CD4-positive, alpha-beta memory T cell (primary cell): ENCODE results near the gene CRMP1. TPM values are rescaled to one million over a fixed set of nuclear protein-coding genes. Genes with fewer than 3 reads are reported as not detected.

Source experiments
- CTCF ChIA-PET: fragments of 350-600 bp; sonication (Branson Sonifier 250); formaldehyde crosslinking; loops from one replicate; lab custom pipeline; 2021; ENCODE audit warnings: inconsistent platforms; ENCODE audit not compliant: partially characterized antibody; lab: Charles Lee
- POLR2A ChIA-PET: fragments of 350-600 bp; sonication (Branson Sonifier 250); formaldehyde crosslinking; loops from one replicate; lab custom pipeline; 2021; ENCODE audit not compliant: partially characterized antibody; lab: Charles Lee
- DNase-seq, 5 donors: peaks; one replicate each; pipeline versions ENCODE4 v3.0.0 to v3.0.0-alpha.2; 2020 to 2022; ENCODE audit warnings: mixed read lengths in 1 of 5
- H3K27ac ChIP-seq: one replicate; pipeline ENCODE4 v1.7.0; 2013; ENCODE audit warnings: low read depth, low read length
- H3K27me3 ChIP-seq: 2 replicates; pipeline ENCODE4 v1.7.0; 2013; ENCODE audit warnings: mild to moderate bottlenecking, low read length, moderate library complexity; ENCODE audit not compliant: insufficient read depth
- H3K36me3 ChIP-seq: 2 replicates; pipeline ENCODE4 v1.7.0; 2013; ENCODE audit warnings: mild to moderate bottlenecking, low read length, moderate library complexity; ENCODE audit not compliant: insufficient read depth
- H3K4me1 ChIP-seq: 2 replicates; pipeline ENCODE4 v1.7.0; 2013; ENCODE audit warnings: mild to moderate bottlenecking, low read length, moderate library complexity; ENCODE audit not compliant: insufficient read depth
- H3K4me3 ChIP-seq, 2 donors: one replicate each; pipeline ENCODE4 v1.7.0; 2013; ENCODE audit warnings: low read length in 2 of 2, mild to moderate bottlenecking in 1 of 2
- H3K9me3 ChIP-seq, 2 donors: one replicate each; pipeline ENCODE4 v1.7.0; 2013; ENCODE audit warnings: low read length in 2 of 2, control low read depth in 1 of 2; ENCODE audit not compliant: control insufficient read depth in 1 of 2
- H3K27ac Mint-ChIP-seq, 7 donors: one replicate each; pipeline ENCODE4 v1.8.0; 2020 to 2021; ENCODE audit warnings: mixed read lengths in 7 of 7, mild to moderate bottlenecking in 6 of 7, inconsistent platforms in 3 of 7, moderate library complexity in 3 of 7
- H3K27me3 Mint-ChIP-seq, 2 donors: one replicate each; pipeline ENCODE4 v1.8.0; 2020 to 2021; ENCODE audit warnings: mixed read lengths in 2 of 2
- H3K36me3 Mint-ChIP-seq, 2 donors: one replicate each; pipeline ENCODE4 v1.8.0; 2020 to 2021; ENCODE audit warnings: mixed read lengths in 2 of 2, inconsistent platforms in 1 of 2, mild to moderate bottlenecking in 1 of 2
- H3K4me1 Mint-ChIP-seq, 4 donors: one replicate each; pipeline ENCODE4 v1.8.0; 2020 to 2021; ENCODE audit warnings: mixed read lengths in 4 of 4, mild to moderate bottlenecking in 1 of 4
- H3K4me3 Mint-ChIP-seq, 8 donors: one replicate each; pipeline ENCODE4 v1.8.0; 2020 to 2021; ENCODE audit warnings: mixed read lengths in 8 of 8, mild to moderate bottlenecking in 7 of 8, moderate library complexity in 6 of 8, inconsistent platforms in 3 of 8
- H3K9me3 Mint-ChIP-seq, 8 donors: one replicate each; pipeline ENCODE4 v1.8.0; 2020 to 2021; ENCODE audit warnings: mixed read lengths in 8 of 8, mild to moderate bottlenecking in 5 of 8, inconsistent platforms in 3 of 8, moderate library complexity in 1 of 8
- intact Hi-C: fragments of 100-400 bp; cut with micrococcal nuclease; formaldehyde crosslinking; loops from one replicate; pipeline ENCODE4 v1.15.1; 2023
- polyA plus RNA-seq, 2 donors: library from polyadenylated mRNA; unstranded; fragments of 300-500 nt; fragmentation: Illumina TruSeq; gene quantifications; one replicate each; pipeline ENCODE4 v1.2.3, GENCODE V29; 2021
- total RNA-seq, 2 experiments: library from RNA; stranded (reverse); gene quantifications; one replicate each; pipeline ENCODE4 v1.2.3, GENCODE V29; 2021

Gene CRMP1
- total and polyA plus RNA-seq, 4 experiments from 2014 or later = not detected

DNA sequence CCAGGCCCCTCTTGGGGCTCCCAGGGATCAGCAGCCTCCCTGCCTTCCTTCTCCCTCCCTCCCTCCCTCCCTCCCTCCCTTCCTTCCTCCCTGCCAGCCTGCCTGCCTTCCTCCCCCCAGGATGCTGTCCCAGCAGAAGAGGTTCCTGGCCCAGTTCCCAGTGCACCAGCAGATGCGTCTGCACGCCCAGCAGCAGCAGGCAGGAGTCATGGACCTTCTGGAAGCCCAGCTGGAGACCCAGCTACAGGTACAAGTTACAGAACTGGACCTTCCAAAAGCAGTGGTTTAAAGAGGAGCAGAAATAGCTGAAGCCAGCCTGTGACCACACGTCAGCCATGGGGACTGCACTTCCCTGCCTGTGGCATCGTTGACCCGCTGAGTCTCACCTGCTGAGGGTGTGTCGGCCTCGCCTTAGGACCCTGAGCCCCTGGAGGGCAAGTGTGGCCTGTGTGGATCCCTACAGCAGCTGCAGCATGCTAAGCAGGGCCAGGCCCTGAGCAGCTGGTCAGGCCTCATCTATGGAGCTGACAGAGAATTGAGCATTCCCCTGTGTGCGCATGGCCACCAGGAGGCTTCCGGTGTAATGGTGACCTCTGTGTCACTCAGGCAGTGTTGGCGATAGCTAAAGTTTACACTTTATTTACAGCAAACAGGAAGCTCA, 84.7 kb downstream of the CRMP1 start:
- H3K27ac ChIP-seq = no peak overlapping the region
- H3K9me3 Mint-ChIP-seq = no peaks in the 10 kb centered on the region
- no peaks in the 10 kb centered on the region for H3K9me3 ChIP-seq
- intact Hi-C loops = no loop called here
- ChIA-PET CTCF (no interaction called here), POLR2A (no interaction called here)
- H3K27ac Mint-ChIP-seq = no peak overlapping the region
- H3K4me1 ChIP-seq = no peaks in the 10 kb centered on the region
- DNase-seq = no peak
- H3K4me3 ChIP-seq = no peak overlapping the region
- H3K27me3 Mint-ChIP-seq = no peaks in the 10 kb centered on the region
- H3K4me3 Mint-ChIP-seq = no peak overlapping the region
- no peaks in the 10 kb centered on the region for H3K36me3 Mint-ChIP-seq
- H3K36me3 ChIP-seq = no peaks in the 10 kb centered on the region
- H3K27me3 ChIP-seq = no peaks in the 10 kb centered on the region
- H3K4me1 Mint-ChIP-seq = no peaks in the 10 kb centered on the region

GRCh38 chr4:5805270-5805669, 87.6 kb downstream of the CRMP1 start:
- Histone ChIP-seq H3K4me3 (no peak overlapping the region), H3K4me1 (no peaks in the 10 kb centered on the region), H3K36me3 (no peaks in the 10 kb centered on the region), H3K27ac (no peak overlapping the region), H3K9me3 (no peaks in the 10 kb centered on the region), H3K27me3 (no peaks in the 10 kb centered on the region)
- Mint-ChIP-seq H3K4me3 (no peak overlapping the region), H3K27ac (no peak overlapping the region), H3K27me3 (no peaks in the 10 kb centered on the region), H3K4me1 (no peaks in the 10 kb centered on the region), H3K36me3 (no peaks in the 10 kb centered on the region), H3K9me3 (no peaks in the 10 kb centered on the region)
- DNase-seq = no peak
- intact Hi-C loops = no loop called here
- POLR2A ChIA-PET = no interaction called here
- CTCF ChIA-PET = no interaction called here

DNA sequence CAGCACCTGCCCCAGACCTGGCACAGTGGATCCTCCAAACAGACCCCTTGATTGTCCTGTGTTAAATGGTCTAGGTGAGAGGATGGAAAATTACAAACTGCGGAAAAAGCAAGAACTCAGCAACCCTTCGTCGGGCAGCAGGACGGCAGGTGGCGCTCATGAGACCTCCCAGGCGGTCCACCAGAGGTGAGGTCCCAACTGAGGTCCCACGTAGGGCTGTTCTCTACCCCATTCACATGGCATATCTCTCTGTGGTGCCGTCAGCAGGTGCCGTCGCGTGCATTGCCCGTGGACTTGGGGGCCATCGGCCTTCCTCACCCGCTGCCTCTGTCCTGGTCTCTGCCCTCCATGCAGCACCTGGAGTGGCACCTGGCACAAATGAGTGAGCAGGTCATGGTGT, 88.2 kb downstream of the CRMP1 start:
- Mint-ChIP-seq H3K4me1 (no peaks in the 10 kb centered on the region), H3K9me3 (no peaks in the 10 kb centered on the region), H3K27ac (no peak overlapping the region), H3K27me3 (no peaks in the 10 kb centered on the region), H3K4me3 (no peak overlapping the region), H3K36me3 (no peaks in the 10 kb centered on the region)
- Histone ChIP-seq H3K4me1 (no peaks in the 10 kb centered on the region), H3K27me3 (no peaks in the 10 kb centered on the region), H3K9me3 (no peaks in the 10 kb centered on the region), H3K36me3 (no peaks in the 10 kb centered on the region), H3K4me3 (no peak overlapping the region), H3K27ac (no peak overlapping the region)
- no peak for DNase-seq
- intact Hi-C loops = no loop called here
- ChIA-PET CTCF (interaction anchor here (2.1 kb wide), 1 partner anchor 8 kb away, joined by 7 read pairs; no protein-coding TSS in a partner anchor), POLR2A (no interaction called here)

GRCh38 chr4:5802565-5802964, 90.3 kb downstream of the CRMP1 start:
- intact Hi-C loops = no loop called here

DNA sequence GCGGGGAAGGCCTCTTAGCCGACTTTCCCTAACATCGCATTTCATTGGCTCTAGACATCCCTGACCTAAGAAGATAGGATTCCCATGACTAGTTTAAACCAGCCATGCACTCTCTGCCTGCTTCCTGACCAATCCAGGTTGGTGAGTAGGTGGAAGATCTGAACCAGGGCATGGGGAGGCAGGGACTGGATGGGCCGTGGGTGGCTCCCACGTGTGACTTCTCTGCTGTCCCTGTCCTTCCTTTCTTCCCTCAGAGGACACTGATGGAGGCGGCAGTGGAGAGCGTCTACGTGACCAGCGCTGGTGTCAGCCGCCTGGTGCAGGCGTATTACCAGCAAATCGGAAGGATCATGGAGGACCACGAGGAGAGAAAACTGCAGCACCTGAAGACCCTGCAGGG, 91.2 kb downstream of the CRMP1 start:
- H3K9me3 ChIP-seq = no peaks in the 10 kb centered on the region
- H3K27me3 Mint-ChIP-seq = no peaks in the 10 kb centered on the region
- no peak overlapping the region for H3K27ac ChIP-seq
- H3K27me3 ChIP-seq = no peaks in the 10 kb centered on the region
- intact Hi-C loops = no loop called here
- no peak overlapping the region for H3K4me3 ChIP-seq
- H3K4me3 Mint-ChIP-seq = no peak overlapping the region
- ChIA-PET POLR2A (no interaction called here), CTCF (interaction anchor here (0.6 kb wide), 1 partner anchor 11 kb away, joined by 3 read pairs; no protein-coding TSS in a partner anchor)
- H3K27ac Mint-ChIP-seq = no peak overlapping the region
- no peaks in the 10 kb centered on the region for H3K36me3 Mint-ChIP-seq
- H3K4me1 ChIP-seq = no peaks in the 10 kb centered on the region
- DNase-seq = no peak
- no peaks in the 10 kb centered on the region for H3K4me1 Mint-ChIP-seq
- no peaks in the 10 kb centered on the region for H3K9me3 Mint-ChIP-seq
- H3K36me3 ChIP-seq = no peaks in the 10 kb centered on the region

More at GRCh38 chr4:5802565-5802964, 90.3 kb downstream of the CRMP1 start:
- no peaks in the 10 kb centered on the region for H3K9me3 ChIP-seq
- H3K27me3 Mint-ChIP-seq = no peaks in the 10 kb centered on the region
- H3K27me3 ChIP-seq = no peaks in the 10 kb centered on the region
- POLR2A ChIA-PET = no interaction called here
- no peaks in the 10 kb centered on the region for H3K36me3 ChIP-seq
- CTCF ChIA-PET = interaction anchor here (0.6 to 2.1 kb wide), 2 partner anchors 10 kb away, joined by 3 to 7 read pairs; no protein-coding TSS in a partner anchor
- H3K4me1 ChIP-seq = no peaks in the 10 kb centered on the region
- no peak overlapping the region for H3K4me3 Mint-ChIP-seq
- no peaks in the 10 kb centered on the region for H3K4me1 Mint-ChIP-seq
- H3K4me3 ChIP-seq = no peak overlapping the region
- H3K27ac ChIP-seq = no peak overlapping the region
- no peaks in the 10 kb centered on the region for H3K36me3 Mint-ChIP-seq
- no peaks in the 10 kb centered on the region for H3K9me3 Mint-ChIP-seq
- no peak overlapping the region for H3K27ac Mint-ChIP-seq
- no peak for DNase-seq

- no peak overlapping the region for H3K27ac Mint-ChIP-seq
- no peak overlapping the region for H3K27ac ChIP-seq
- H3K4me1 Mint-ChIP-seq = no peaks in the 10 kb centered on the region
- H3K9me3 ChIP-seq = no peaks in the 10 kb centered on the region
- DNase-seq = no peak
- H3K4me3 Mint-ChIP-seq = no peak overlapping the region
- H3K27me3 ChIP-seq = no peaks in the 10 kb centered on the region
- POLR2A ChIA-PET = no interaction called here
- H3K4me1 ChIP-seq = no peaks in the 10 kb centered on the region
- no peaks in the 10 kb centered on the region for H3K36me3 ChIP-seq
- intact Hi-C loops = no loop called here
- H3K27me3 Mint-ChIP-seq = no peaks in the 10 kb centered on the region
- H3K36me3 Mint-ChIP-seq = no peaks in the 10 kb centered on the region
- H3K9me3 Mint-ChIP-seq = peaks cover 0 to 2% (median 0%) of the 10 kb centered on the region in 8 donors
- CTCF ChIA-PET = no interaction called here
- no peak overlapping the region for H3K4me3 ChIP-seq
Measured at GRCh38 chr4:5800496-5800895, 92.4 kb downstream of the CRMP1 start.

GRCh38 chr4:5799406-5799805, 93.5 kb downstream of the CRMP1 start:
- peaks cover 0 to 2% (median 0%) of the 10 kb centered on the region in 8 donors for H3K9me3 Mint-ChIP-seq
- no peaks in the 10 kb centered on the region for H3K27me3 ChIP-seq
- no peaks in the 10 kb centered on the region for H3K4me1 Mint-ChIP-seq
- no peak overlapping the region for H3K27ac ChIP-seq
- intact Hi-C loops = no loop called here
- H3K4me3 Mint-ChIP-seq = no peak overlapping the region
- no peak for DNase-seq
- no peak overlapping the region for H3K27ac Mint-ChIP-seq
- H3K36me3 Mint-ChIP-seq = no peaks in the 10 kb centered on the region
- H3K4me1 ChIP-seq = no peaks in the 10 kb centered on the region
- ChIA-PET CTCF (no interaction called here), POLR2A (no interaction called here)
- no peak overlapping the region for H3K4me3 ChIP-seq
- no peaks in the 10 kb centered on the region for H3K27me3 Mint-ChIP-seq
- H3K9me3 ChIP-seq = no peaks in the 10 kb centered on the region
- no peaks in the 10 kb centered on the region for H3K36me3 ChIP-seq
